HG02981 (cell line): Measurements from ENCODE around the gene IFNA6.
A peak's percentile ranks its signal among the peaks of the same experiment; 100 is the strongest.
"Not testable (repeated sequence)": the region's sequence is repeated elsewhere in the genome, so short reads cannot be mapped to it uniquely, and the experiment has no call there.

ENCODE experiments used
- ATAC-seq: cut with Tn5 transposase; IDR thresholded peaks from one replicate; pipeline ENCODE4 v1.9.1; 2021; ENCODE audit warnings: mild to moderate bottlenecking, moderate library complexity; ENCODE audit not compliant: unreplicated experiment

IFNA6 gene

DNA sequence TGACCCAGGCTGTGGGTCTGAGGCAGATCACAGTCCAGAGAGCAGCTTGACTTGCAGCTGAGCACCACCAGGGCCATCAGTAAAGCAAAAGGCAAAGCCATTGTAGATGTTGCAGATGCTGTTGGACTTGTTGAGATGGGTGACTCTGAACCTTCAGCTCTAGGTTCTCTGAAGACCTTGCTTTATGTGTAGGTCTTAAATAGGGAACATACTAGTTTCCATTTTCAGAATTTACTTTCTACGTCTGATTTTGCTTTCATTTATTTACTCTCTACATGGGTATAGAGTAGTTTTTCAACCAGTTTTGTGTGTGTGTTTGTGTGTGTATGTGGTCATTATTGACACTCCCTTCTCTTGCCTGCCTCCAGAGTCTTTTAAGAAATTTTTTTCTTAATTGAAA, at the start of gene IFNA6:
Gene IFNA6, minus strand, starts transcription at position 101 of the 400 bp plus-strand sequence. Its CDS starts 0 bp downstream, at position 101.
- ATAC-seq, result no peak

DNA sequence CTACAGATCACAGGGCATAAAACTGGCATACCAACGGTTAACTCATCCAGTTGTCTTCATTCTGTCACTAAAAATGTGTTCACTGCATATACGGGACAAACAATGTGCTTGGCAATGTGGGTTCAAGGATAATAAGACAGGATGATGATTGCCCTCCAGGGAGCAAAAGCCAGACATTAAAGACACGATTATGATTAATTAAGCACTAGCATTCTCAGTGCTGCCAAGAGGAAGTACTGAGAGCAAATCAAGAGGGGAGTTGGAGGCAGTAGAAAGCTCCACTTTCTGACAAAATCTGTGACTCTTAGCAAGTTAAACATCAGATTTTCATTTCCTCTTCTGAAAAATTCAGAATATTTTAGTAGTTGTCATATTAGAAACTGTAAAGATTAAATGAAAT, 49.3 kb upstream of the IFNA6 start:
- ATAC-seq, result no peak

- ATAC-seq, result no peak
Measured at GRCh38 chr9:21398955-21399489, 48.3 kb upstream of the IFNA6 start.

DNA sequence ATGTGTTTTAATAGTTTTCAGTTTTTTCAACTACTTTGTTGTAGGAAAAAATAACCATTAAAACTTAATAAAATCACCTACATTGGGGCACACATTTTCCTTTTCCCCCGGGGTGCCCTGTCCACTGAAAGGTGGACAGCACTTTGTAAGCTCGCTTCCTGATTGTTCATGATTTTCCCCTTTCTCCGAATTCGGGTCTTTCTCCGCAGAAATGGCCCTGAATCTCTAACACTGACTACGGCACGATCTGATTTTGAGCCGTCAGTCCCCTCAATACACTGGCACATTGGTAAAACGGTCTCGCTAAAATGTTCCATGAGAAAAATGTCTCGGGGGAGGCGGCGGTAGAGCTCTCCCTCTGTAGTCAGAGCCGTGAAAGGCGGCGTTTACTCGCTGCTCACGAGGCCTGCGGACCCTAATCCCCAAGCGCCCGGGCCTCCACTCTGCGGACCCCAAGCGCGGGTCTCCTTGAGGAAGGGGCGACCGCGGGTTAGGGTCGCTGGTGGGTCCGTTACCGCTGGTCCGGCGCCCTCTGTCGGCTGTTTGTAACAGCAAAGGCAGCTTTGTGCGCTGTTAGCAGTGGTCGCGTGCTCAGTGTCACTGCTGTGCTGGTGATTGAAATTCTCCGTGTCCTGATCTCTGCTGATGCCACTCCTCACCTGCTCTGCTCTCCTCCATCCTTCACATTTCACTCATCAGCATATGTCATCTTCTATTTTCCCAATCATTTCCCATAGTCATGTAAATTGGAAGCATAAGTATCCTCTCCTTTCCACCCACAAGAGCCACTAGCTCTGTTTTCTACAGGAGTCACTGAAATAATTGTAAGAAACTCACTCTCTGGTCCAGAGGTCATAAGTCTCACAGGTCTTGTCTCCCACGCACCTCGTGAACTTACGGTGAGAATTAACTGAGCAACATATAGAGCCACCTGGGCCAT, 45.4 kb upstream of the IFNA6 start:
- ATAC-seq, result peak; percentile 70

- ATAC-seq, result peak; percentile 83
Measured at GRCh38 chr9:21392270-21392669, 41.6 kb upstream of the IFNA6 start.

GRCh38 chr9:21385131-21385670, 34.5 kb upstream of the IFNA6 start, which contains the start of gene IFNA2:
Gene IFNA2 (minus strand): TSS chr9:21385398. CDS start chr9:21385329, 69 bp downstream.
- ATAC-seq, result no peak

GRCh38 chr9:21383627-21384026, 32.9 kb upstream of the IFNA6 start:
- no peak for ATAC-seq

DNA sequence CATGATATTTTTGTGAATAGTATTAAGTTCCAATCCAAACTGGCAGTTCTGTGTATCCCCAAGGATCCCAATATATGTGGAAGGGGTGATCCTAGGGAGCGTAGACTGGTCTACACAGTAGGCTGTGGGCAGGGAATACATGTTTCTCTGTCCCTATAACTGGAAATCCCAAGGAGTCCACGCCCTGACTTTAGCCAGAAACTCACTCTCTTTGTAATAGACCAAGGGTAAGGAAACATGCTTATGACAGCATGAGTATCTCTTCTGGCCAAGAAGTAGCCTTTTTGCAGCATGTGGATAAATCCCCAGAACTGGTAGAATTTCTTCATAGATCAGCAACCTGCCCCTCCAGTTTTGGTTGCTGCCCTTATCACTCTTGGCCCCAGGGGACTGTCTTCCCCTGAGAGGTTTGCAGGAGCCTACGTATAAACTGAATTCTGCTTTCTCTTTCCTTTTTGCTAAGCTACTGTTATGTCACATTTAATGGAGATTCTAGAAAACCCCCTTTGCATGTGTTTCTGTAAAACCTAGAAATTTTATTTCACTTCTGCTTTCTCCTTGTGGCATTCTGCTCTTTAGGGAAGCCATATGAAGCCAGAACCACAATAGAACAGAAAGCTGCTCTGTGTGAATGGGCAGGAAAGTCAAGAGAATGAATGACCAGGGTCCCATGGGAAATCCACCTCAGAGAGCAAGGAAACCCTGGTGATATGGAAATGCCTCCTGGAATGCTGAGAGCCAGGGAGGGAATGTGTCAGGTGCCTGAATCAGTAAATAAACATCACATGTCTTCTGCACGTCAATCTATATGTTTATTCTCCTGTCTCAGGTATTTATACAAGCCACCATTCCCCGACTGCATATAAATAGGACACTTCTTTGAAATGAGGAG, 31.0 kb upstream of the IFNA6 start:
- peak; percentile 98 for ATAC-seq

DNA sequence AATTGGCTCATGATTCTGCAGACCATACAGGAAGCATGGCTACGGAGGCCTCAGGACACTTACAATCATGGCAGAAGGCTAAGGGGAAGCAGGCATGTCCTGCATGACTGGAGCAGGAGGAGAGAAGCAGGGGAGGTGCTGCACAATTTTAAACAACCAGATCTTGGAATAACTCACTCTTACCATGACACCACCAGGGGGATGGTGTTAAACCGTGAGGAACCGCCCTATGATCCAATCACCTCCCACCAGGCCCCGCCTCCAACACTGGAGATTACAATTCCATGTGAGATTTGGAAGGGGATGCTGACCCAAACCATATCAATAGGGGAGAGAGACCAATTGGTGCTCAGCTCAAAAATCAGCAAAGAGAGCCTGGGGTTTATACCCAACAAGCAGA, 20.8 kb upstream of the IFNA6 start:
- not testable (repeated sequence) for ATAC-seq

- no peak for ATAC-seq
Measured at GRCh38 chr9:21367957-21368356, 17.3 kb upstream of the IFNA6 start, which contains the start of gene IFNA13. Gene IFNA13 (minus strand): TSS chr9:21368057. CDS start chr9:21368010, 47 bp downstream.

DNA sequence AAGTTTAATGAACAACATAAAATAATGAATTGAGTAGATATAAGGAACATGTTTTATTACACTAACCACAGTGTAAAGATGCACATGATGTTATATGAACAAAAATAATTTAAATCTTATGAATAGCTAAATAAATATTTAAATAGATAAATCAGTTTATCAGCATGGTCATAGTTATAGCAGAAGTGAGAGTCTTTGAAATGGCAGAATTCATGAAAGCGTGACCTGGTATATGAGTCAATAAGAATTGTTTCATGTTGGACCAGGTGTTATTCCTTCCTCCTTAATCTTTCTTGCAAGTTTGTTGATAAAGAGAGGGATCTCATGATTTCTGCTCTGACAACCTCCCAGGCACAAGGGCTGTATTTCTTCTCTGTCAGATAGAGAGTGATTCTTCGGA, 16.5 kb upstream of the IFNA6 start:
- ATAC-seq, result peak; percentile 94

DNA sequence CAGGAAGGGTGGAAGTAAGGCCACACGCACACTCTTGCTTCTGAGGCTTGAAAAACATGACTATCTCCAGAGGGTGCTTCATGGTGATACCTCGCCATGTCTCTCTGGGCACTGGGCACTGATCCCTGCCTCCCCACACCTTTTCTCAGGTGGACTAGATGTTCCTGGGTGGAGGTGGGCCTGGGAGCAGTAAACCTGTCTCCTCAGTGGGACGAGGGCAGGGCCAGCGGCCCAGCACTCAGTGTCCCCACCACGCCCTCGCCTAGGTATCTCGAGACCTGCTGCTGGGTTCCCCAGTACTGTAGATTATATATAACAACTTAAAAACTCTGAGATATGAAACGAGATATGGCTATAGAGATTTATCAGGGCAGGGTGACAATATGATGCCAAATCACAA, 11.6 kb upstream of the IFNA6 start:
- ATAC-seq, result no peak

GRCh38 chr9:21357479-21358460, 7.1 kb upstream of the IFNA6 start:
- peak; percentile 83 for ATAC-seq

GRCh38 chr9:21348430-21348970, 2.2 kb downstream of the IFNA6 start:
- ATAC-seq, result peak; percentile 75

GRCh38 chr9:21340735-21341134, 10.0 kb downstream of the IFNA6 start:
- no peak for ATAC-seq

GRCh38 chr9:21336457-21336856, 14.2 kb downstream of the IFNA6 start:
- ATAC-seq, result no peak

DNA sequence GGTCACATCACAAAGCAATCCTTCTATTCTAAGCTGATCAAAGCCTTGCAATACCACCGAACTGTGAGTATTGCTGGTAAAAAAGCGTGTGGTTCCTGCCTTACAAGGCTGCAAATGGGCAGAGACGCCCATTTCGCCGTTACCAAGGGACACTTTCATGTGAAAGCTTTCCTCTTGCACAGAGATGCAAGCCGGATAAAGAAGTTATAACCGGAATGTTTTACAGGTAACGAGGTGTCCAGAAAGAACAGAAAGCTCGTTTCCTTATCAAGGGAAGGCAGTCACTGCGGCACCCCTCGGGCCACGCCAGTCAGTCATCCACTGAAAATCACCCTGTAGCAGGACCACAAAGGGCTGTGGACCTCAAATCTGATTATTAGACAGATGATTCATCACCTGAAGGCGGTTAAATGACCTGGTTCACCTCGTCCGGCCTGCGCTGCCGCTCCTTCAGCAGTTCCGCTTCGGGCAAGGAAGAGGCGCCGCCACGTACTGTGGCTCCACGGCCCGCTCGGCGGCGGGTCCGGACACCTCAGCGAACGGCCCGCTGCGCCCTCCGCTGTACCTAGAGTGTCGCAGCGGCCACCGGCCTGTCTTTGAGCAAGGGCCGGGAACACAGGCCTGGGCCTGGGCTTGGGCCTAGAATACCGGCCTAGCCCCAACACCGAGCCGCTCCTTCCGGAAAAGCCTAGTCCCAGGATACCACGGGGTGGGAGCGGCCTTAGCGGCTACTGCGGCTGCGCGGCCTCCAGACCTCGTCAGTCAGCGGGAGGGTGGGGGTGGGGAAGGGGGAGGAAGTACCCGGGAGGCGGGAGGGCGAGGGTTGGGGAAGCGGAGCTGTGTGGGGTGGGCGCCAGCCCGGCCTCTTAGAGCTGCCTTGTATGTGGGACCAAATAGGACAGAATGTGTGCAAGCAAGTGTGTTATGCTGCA, 15.7 kb downstream of the IFNA6 start, which contains the start of gene KLHL9:
Gene KLHL9, minus strand, starts transcription at position 704 of the 932 bp plus-strand sequence. Its CDS starts 545 bp downstream, at position 159.
- peak; percentile 83 for ATAC-seq

DNA sequence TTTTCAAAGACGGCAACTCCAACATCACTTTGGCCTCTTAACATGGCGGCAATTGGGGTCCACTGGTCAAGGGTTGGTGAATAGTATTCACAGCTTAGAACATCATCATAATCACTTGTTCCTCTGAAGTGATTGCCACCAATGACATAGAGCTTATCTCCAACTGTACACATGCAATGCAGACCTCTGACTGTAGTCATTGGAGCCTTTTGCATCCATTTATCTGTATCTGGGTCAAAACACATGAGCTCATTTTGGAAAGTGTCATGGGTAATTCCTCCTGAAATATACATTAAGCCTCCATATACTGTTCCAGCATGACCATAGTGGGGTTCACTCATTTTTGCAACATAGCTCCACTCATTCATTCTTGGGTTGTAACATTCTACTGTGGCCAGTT, 17.5 kb downstream of the IFNA6 start:
- ATAC-seq, result no peak
